Right atrium auricular region (tissue), 2 donors: ENCODE results near the gene LMOD2. TPM values are rescaled to one million over a fixed set of nuclear protein-coding genes. Genes with fewer than 3 reads are reported as not detected.

ENCODE experiments used
- DNase-seq: peaks from one replicate; pipeline ENCODE4 v3.0.0-alpha.2; 2019; ENCODE audit warnings: low spot score
- H3K27ac ChIP-seq, 2 donors: fragments of 200-600 bp; sonication (generic); 1 replicate in 1 of 2; 2 replicates in 1 of 2; pipeline ENCODE4 v1.5.1; 2016 to 2019
- H3K27me3 ChIP-seq, 2 donors: fragments of 200-600 bp; sonication (generic); one replicate each; pipeline versions ENCODE4 v1.5.1 to v1.6.0; 2017 to 2019
- H3K36me3 ChIP-seq: fragments of 200-600 bp; sonication (generic); one replicate; pipeline ENCODE4 v1.5.1; 2016
- H3K4me1 ChIP-seq, 2 donors: fragments of 200-600 bp; sonication (generic); one replicate each; pipeline versions ENCODE4 v1.5.1 to v1.6.0; 2017 to 2019
- H3K4me3 ChIP-seq, 2 donors: fragments of 200-600 bp; sonication (generic); 1 replicate in 1 of 2; 2 replicates in 1 of 2; pipeline ENCODE4 v1.5.1; 2017 to 2019; ENCODE audit warnings: mild to moderate bottlenecking in 1 of 2, moderate library complexity in 1 of 2
- H3K9me3 ChIP-seq, 2 donors: fragments of 200-600 bp; sonication (generic); one replicate each; pipeline ENCODE4 v1.5.1; 2019
- total RNA-seq, 2 donors: library from RNA; depleted of rRNA; stranded (reverse); fragments of >200 nt; gene quantifications; one replicate each; pipeline ENCODE4 v1.1.0, GENCODE V29; 2016
- TF ChIP-seq, protein P1 (sequence below), 2 donors: fragments of 200-600 bp; sonication (generic); IDR thresholded peaks; one replicate each; pipeline ENCODE4 v1.5.1; 2019; ENCODE audit warnings: antibody characterized with exemption in 2 of 2

LMOD2 gene
- total RNA-seq, 2 donors from 2014 or later, result 374 to 493 TPM

DNA sequence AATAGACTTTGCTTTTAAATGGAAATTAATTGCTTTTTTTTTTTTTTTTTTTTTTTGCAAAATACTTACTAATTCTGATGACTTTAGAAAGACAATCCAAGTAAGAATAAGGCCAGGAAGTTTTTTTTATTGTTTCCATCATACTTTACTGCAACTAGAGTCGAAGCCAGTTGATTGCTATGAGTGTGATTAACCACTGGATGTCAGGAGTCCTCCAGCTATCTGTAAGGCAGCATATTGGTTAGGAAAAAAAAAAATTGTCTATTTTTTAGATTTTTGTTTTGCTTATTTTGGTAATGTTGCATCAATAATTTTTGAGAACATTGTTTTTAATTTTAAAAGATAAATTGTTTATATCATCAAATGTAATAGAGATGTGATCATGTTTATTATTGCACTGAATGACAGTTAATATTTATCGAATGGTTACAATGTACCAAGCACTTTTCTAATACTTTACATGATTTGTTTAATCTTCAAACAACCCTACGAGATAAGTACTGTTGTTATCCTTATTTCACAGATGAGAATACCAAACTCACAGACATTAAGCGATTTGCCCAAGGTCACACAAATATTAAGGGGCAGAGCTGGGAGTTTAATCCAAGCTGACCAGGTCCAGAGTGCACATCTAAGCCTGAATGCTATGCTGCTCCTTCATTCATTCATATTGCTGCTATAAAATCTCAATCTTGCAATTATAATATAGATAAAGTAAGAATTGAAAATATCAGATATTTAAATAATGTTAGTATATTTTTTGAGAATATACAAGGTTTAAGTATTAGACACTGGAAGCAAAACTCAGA, 19.9 kb upstream of the LMOD2 start:
- Histone ChIP-seq H3K27me3 (no peaks in the 10 kb centered on the region), H3K4me1 (peaks cover 0 to 3% of the 10 kb centered on the region in 2 donors), H3K27ac (peak overlapping the region in 1 of 2 donors; percentile 10), H3K36me3 (no peaks in the 10 kb centered on the region), H3K9me3 (no peaks in the 10 kb centered on the region), H3K4me3 (no peak overlapping the region)
- TF ChIP-seq, protein P1, sequence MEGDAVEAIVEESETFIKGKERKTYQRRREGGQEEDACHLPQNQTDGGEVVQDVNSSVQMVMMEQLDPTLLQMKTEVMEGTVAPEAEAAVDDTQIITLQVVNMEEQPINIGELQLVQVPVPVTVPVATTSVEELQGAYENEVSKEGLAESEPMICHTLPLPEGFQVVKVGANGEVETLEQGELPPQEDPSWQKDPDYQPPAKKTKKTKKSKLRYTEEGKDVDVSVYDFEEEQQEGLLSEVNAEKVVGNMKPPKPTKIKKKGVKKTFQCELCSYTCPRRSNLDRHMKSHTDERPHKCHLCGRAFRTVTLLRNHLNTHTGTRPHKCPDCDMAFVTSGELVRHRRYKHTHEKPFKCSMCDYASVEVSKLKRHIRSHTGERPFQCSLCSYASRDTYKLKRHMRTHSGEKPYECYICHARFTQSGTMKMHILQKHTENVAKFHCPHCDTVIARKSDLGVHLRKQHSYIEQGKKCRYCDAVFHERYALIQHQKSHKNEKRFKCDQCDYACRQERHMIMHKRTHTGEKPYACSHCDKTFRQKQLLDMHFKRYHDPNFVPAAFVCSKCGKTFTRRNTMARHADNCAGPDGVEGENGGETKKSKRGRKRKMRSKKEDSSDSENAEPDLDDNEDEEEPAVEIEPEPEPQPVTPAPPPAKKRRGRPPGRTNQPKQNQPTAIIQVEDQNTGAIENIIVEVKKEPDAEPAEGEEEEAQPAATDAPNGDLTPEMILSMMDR (IDR thresholded peaks at IDR 0.05), result peak in 1 of 2 donors; percentile 71
- no peak for DNase-seq

DNA sequence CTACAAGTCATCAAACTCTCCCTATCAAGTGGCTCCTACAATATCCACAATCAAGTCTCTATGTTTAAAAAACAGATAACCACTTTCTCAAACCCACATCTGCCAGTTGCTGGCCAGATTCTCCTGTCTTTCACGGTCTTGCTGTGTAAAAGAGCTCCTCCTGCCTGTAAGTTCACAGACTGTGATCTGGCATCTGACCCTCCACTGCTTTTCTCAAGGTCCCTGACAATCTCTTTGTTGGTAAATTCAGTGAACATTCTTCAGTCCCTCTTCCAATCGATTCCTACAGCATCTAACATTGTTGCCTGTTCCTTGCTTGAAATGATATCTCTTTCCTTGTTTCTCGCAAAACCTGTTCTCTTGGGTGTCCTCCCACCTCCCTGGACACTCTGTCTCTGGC, 18.5 kb upstream of the LMOD2 start:
- H3K4me1 ChIP-seq, result peaks cover 0 to 7% of the 10 kb centered on the region in 2 donors
- no peak overlapping the region for H3K4me3 ChIP-seq
- H3K27ac ChIP-seq, result peak overlapping the region in 1 of 2 donors; percentile 45
- TF ChIP-seq, protein P1 (IDR thresholded peaks at IDR 0.05), result peak in 1 of 2 donors; percentile 43
- no peaks in the 10 kb centered on the region for H3K36me3 ChIP-seq
- H3K9me3 ChIP-seq, result no peaks in the 10 kb centered on the region
- no peaks in the 10 kb centered on the region for H3K27me3 ChIP-seq
- no peak for DNase-seq

DNA sequence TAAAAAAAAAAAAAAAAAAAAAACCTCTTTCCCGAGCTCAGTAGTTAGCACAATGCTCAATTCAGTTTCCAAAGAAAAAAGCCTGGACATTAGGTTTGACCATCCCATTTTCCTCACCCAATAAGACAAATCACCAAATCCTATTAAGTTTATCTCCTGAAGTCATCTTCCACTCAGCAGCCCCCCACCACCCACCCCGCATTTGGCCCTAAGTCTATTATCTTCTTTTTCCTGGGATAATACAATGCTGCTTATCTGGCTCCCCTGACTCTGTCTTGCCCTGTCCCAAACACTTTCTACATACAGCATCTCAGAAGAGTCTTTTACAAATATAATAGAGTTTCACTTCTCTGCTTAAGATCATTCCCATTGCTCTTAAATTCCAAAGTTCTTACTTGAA, 17.8 kb upstream of the LMOD2 start:
- Histone ChIP-seq H3K9me3 (no peaks in the 10 kb centered on the region), H3K36me3 (no peaks in the 10 kb centered on the region), H3K4me1 (peaks cover 0 to 7% of the 10 kb centered on the region in 2 donors), H3K27ac (no peak overlapping the region), H3K27me3 (no peaks in the 10 kb centered on the region), H3K4me3 (no peak overlapping the region)
- TF ChIP-seq, protein P1 (IDR thresholded peaks at IDR 0.05), result no peak
- no peak for DNase-seq

DNA sequence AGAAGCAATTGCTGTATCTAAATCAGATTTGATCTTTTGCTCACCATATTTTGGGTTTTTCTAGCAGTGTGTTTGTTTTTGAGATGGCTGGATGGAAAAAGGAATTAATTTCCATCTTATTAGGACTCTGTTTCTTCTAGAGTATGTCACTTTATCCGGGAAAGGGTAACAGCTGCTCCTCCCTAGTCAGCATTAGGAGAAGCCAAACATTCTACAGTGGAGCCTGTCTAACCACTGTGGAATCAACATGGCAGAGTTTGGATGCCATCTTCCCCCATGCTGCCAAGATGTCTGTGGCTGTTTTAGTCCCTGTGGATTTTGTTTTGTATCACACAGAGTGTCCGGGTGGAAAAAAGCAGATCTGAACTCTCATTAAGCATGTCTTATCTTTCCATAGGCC, 16.0 kb upstream of the LMOD2 start:
- no peak for DNase-seq
- TF ChIP-seq, protein P1 (IDR thresholded peaks at IDR 0.05), result no peak
- Histone ChIP-seq H3K9me3 (no peaks in the 10 kb centered on the region), H3K4me1 (peaks cover 0 to 23% of the 10 kb centered on the region in 2 donors), H3K36me3 (no peaks in the 10 kb centered on the region), H3K27ac (no peak overlapping the region), H3K27me3 (no peaks in the 10 kb centered on the region), H3K4me3 (no peak overlapping the region)

DNA sequence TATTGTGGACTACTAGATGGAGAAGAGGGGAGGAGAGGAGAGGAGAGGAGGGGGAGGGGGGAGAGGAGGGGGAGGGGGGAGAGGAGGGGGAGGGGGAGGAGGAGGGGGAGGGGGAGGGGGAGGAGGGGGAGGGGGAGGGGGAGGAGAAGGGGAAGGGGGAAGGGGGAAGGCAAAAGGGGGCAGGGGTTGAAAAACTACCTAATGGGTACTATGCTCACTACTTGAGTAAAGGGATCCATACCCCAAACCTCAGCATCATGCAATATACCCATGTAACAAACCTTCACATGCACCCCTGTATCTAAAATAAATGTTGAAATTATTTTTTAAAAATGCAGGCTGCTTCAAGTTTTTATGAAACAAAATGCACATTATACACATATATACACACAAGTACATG, 15.1 kb upstream of the LMOD2 start:
- TF ChIP-seq, protein P1 (IDR thresholded peaks at IDR 0.05), result no peak
- H3K36me3 ChIP-seq, result no peaks in the 10 kb centered on the region
- H3K27ac ChIP-seq, result no peak overlapping the region
- H3K4me1 ChIP-seq, result peaks cover 0 to 32% of the 10 kb centered on the region in 2 donors
- no peak overlapping the region for H3K4me3 ChIP-seq
- no peak for DNase-seq
- H3K9me3 ChIP-seq, result no peaks in the 10 kb centered on the region
- no peaks in the 10 kb centered on the region for H3K27me3 ChIP-seq
